Activated CD4-positive, alpha-beta T cell treated with anti-CD3 and anti-CD28 coated beads, Interleukin-2, amount 10 ng/mL, durations not matched to agents 24 days and 14 days (primary cell): ENCODE data around the gene RNF213. TPM values are rescaled to one million over a fixed set of nuclear protein-coding genes. Genes with fewer than 3 reads are reported as not detected.
"Not testable (repeated sequence)": the region's sequence is repeated elsewhere in the genome, so short reads cannot be mapped to it uniquely, and the experiment has no call there.

Experiments
- DNase-seq: peaks from one replicate; pipeline ENCODE4 v3.0.0; 2022
- H3K27ac Mint-ChIP-seq: one replicate; pipeline ENCODE4 v1.8.0; 2022; ENCODE audit warnings: mild to moderate bottlenecking, mixed read lengths
- H3K27me3 Mint-ChIP-seq: one replicate; pipeline ENCODE4 v1.8.0; 2022; ENCODE audit warnings: mixed read lengths
- H3K36me3 Mint-ChIP-seq: one replicate; pipeline ENCODE4 v1.8.0; 2022; ENCODE audit warnings: low read depth, mild to moderate bottlenecking, mixed read lengths
- H3K4me1 Mint-ChIP-seq: one replicate; pipeline ENCODE4 v1.8.0; 2021; ENCODE audit warnings: mixed read lengths
- H3K4me3 Mint-ChIP-seq: one replicate; pipeline ENCODE4 v1.8.0; 2022; ENCODE audit warnings: mild to moderate bottlenecking, moderate library complexity, mixed read lengths
- H3K9me3 Mint-ChIP-seq: one replicate; pipeline ENCODE4 v1.8.0; 2021; ENCODE audit warnings: mixed read lengths
- intact Hi-C: fragments of 100-400 bp; cut with micrococcal nuclease; formaldehyde crosslinking; loops from one replicate; pipeline ENCODE4 v1.15.1; 2023
- total RNA-seq: library from RNA; stranded (reverse); gene quantifications from 2 replicates; pipeline ENCODE4 v1.2.3, GENCODE V29; 2022

RNF213 gene
- total RNA-seq, 1 donor from 2014 or later = 264 TPM

GRCh38 chr17:80323982-80324381 lies 63.3 kb downstream of the RNF213 start:
- Mint-ChIP-seq H3K27ac (no peak overlapping the region), H3K9me3 (no peaks in the 10 kb centered on the region), H3K4me1 (peaks cover 21% of the 10 kb centered on the region), H3K36me3 (peaks cover 85% of the 10 kb centered on the region), H3K4me3 (no peak overlapping the region), H3K27me3 (no peaks in the 10 kb centered on the region)
- intact Hi-C loops = no loop called here
- no peak for DNase-seq

- Mint-ChIP-seq H3K4me1 (peaks cover 26% of the 10 kb centered on the region), H3K27me3 (no peaks in the 10 kb centered on the region)
Observed at GRCh38 chr17:80327518-80327917, 66.9 kb downstream of the RNF213 start.

GRCh38 chr17:80328634-80329380 lies 68.2 kb downstream of the RNF213 start:
- H3K4me3 Mint-ChIP-seq = no peak overlapping the region
- H3K4me1 Mint-ChIP-seq = peaks cover 24% of the 10 kb centered on the region
- no peaks in the 10 kb centered on the region for H3K9me3 Mint-ChIP-seq
- peaks cover 82% of the 10 kb centered on the region for H3K36me3 Mint-ChIP-seq
- H3K27me3 Mint-ChIP-seq = no peaks in the 10 kb centered on the region
- DNase-seq = no peak
- peak overlapping the region; percentile 77 for H3K27ac Mint-ChIP-seq
- intact Hi-C loops = no loop called here

More at GRCh38 chr17:80327518-80327917, 66.9 kb downstream of the RNF213 start:
- Mint-ChIP-seq H3K4me3 (no peak overlapping the region), H3K9me3 (no peaks in the 10 kb centered on the region), H3K36me3 (peaks cover 87% of the 10 kb centered on the region), H3K27ac (no peak overlapping the region)
- no peak for DNase-seq
- intact Hi-C loops = no loop called here

- H3K27me3 Mint-ChIP-seq, H3K27ac Mint-ChIP-seq, H3K9me3 Mint-ChIP-seq, H3K4me3 Mint-ChIP-seq, DNase-seq, intact Hi-C loops: not testable (repeated sequence)
- peaks cover 22% of the 10 kb centered on the region for H3K4me1 Mint-ChIP-seq
- peaks cover 85% of the 10 kb centered on the region for H3K36me3 Mint-ChIP-seq
Observed at GRCh38 chr17:80329421-80329820, 68.8 kb downstream of the RNF213 start.

GRCh38 chr17:80330276-80330675 lies 69.6 kb downstream of the RNF213 start:
- Mint-ChIP-seq H3K4me3 (no peak overlapping the region), H3K27ac (peak overlapping the region; percentile 36), H3K36me3 (peaks cover 82% of the 10 kb centered on the region), H3K27me3 (no peaks in the 10 kb centered on the region), H3K4me1 (peaks cover 19% of the 10 kb centered on the region), H3K9me3 (no peaks in the 10 kb centered on the region)
- intact Hi-C loops = no loop called here
- DNase-seq = no peak

GRCh38 chr17:80330938-80331337 lies 70.3 kb downstream of the RNF213 start:
- H3K27me3 Mint-ChIP-seq, H3K4me3 Mint-ChIP-seq, intact Hi-C loops, DNase-seq, H3K9me3 Mint-ChIP-seq, H3K27ac Mint-ChIP-seq: not testable (repeated sequence)
- Mint-ChIP-seq H3K4me1 (peaks cover 19% of the 10 kb centered on the region), H3K36me3 (peaks cover 83% of the 10 kb centered on the region)

GRCh38 chr17:80331820-80332219 lies 71.2 kb downstream of the RNF213 start:
- no peak overlapping the region for H3K27ac Mint-ChIP-seq
- H3K9me3 Mint-ChIP-seq = no peaks in the 10 kb centered on the region
- H3K4me3 Mint-ChIP-seq = no peak overlapping the region
- H3K36me3 Mint-ChIP-seq = peaks cover 82% of the 10 kb centered on the region
- intact Hi-C loops = no loop called here
- H3K27me3 Mint-ChIP-seq = no peaks in the 10 kb centered on the region
- DNase-seq = no peak
- peaks cover 15% of the 10 kb centered on the region for H3K4me1 Mint-ChIP-seq

GRCh38 chr17:80337195-80337895 lies 76.7 kb downstream of the RNF213 start:
- peaks cover 1% of the 10 kb centered on the region for H3K4me1 Mint-ChIP-seq
- no peaks in the 10 kb centered on the region for H3K27me3 Mint-ChIP-seq
- peaks cover 74% of the 10 kb centered on the region for H3K36me3 Mint-ChIP-seq
- H3K4me3 Mint-ChIP-seq = no peak overlapping the region
- no peak overlapping the region for H3K27ac Mint-ChIP-seq
- H3K9me3 Mint-ChIP-seq = no peaks in the 10 kb centered on the region
- no peak for DNase-seq
- intact Hi-C loops = no loop called here

GRCh38 chr17:80339118-80339517 lies 78.5 kb downstream of the RNF213 start:
- Mint-ChIP-seq H3K27me3 (no peaks in the 10 kb centered on the region), H3K9me3 (no peaks in the 10 kb centered on the region), H3K4me1 (peaks cover 1% of the 10 kb centered on the region), H3K4me3 (no peak overlapping the region), H3K36me3 (peaks cover 76% of the 10 kb centered on the region), H3K27ac (no peak overlapping the region)
- intact Hi-C loops = no loop called here
- no peak for DNase-seq

GRCh38 chr17:80339731-80340456 lies 79.2 kb downstream of the RNF213 start:
- Mint-ChIP-seq H3K4me3 (no peak overlapping the region), H3K36me3 (peaks cover 78% of the 10 kb centered on the region), H3K27me3 (no peaks in the 10 kb centered on the region), H3K27ac (no peak overlapping the region), H3K9me3 (no peaks in the 10 kb centered on the region), H3K4me1 (peaks cover 4% of the 10 kb centered on the region)
- DNase-seq = no peak
- intact Hi-C loops = no loop called here

GRCh38 chr17:80345321-80345720 lies 84.7 kb downstream of the RNF213 start:
- Mint-ChIP-seq H3K27me3 (no peaks in the 10 kb centered on the region), H3K36me3 (peaks cover 80% of the 10 kb centered on the region), H3K4me3 (no peak overlapping the region), H3K4me1 (peaks cover 17% of the 10 kb centered on the region), H3K27ac (no peak overlapping the region), H3K9me3 (no peaks in the 10 kb centered on the region)
- DNase-seq = no peak
- intact Hi-C loops = no loop called here

GRCh38 chr17:80345841-80346497 lies 85.3 kb downstream of the RNF213 start:
- H3K36me3 Mint-ChIP-seq = peaks cover 83% of the 10 kb centered on the region
- H3K27me3 Mint-ChIP-seq = no peaks in the 10 kb centered on the region
- intact Hi-C loops = no loop called here
- DNase-seq = no peak
- H3K4me1 Mint-ChIP-seq = peaks cover 17% of the 10 kb centered on the region
- H3K4me3 Mint-ChIP-seq = no peak overlapping the region
- no peaks in the 10 kb centered on the region for H3K9me3 Mint-ChIP-seq
- no peak overlapping the region for H3K27ac Mint-ChIP-seq

- H3K27me3 Mint-ChIP-seq = no peaks in the 10 kb centered on the region
- no peaks in the 10 kb centered on the region for H3K9me3 Mint-ChIP-seq
- intact Hi-C loops = no loop called here
- H3K36me3 Mint-ChIP-seq = peaks cover 85% of the 10 kb centered on the region
- no peak overlapping the region for H3K4me3 Mint-ChIP-seq
- DNase-seq = no peak
- peaks cover 17% of the 10 kb centered on the region for H3K4me1 Mint-ChIP-seq
- H3K27ac Mint-ChIP-seq = no peak overlapping the region
Observed at GRCh38 chr17:80346498-80347275, 86.0 kb downstream of the RNF213 start.
